ENCODE measurements around the gene SGIP1. TPM values are rescaled to one million over a fixed set of nuclear protein-coding genes. Genes with fewer than 3 reads are reported as not detected.
"Not testable (repeated sequence)": the region's sequence is repeated elsewhere in the genome, so short reads cannot be mapped to it uniquely, and the experiment has no call there.

SGIP1 gene
- total and polyA plus RNA-seq, 8 donors, result 6.8 to 16.6 (median 8.6) TPM

DNA sequence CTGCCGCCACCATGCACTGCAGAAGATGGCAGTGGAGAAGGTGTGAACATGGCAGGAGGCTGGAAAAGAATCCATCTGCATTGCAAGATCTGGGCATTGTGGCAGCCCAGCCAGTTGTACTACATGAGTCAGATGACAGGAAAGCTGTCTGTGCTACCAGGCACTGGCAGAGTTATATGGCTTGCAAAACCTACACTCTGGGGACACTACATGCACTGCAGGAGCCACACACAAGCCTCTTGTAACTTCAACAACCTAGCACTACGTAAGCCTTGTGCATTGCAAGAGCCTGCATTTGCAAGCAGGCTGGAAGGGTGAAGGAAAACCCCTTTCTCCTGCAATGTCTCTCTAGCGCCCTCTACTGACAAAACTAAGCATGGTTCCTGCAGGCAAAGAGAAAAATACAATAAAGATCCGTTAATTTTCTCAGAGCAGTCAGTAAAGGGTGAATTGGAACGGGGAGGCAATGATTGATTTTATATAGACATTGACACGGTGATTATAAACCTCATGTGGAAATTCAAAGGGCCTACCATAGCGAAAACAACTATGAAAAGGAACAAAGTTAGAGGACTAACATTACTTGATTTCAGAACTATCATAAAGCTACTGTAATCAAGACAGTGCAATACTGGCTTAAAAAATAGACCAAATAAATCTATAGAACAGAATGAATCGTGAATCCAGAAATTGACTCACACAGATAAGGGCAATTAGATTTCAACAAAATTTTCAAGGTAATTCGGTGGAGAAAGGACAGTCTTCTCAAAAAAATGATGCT lies 192.1 kb downstream of the SGIP1 start:
- Histone ChIP-seq H3K27me3 (no peaks in the 10 kb centered on the region), H3K9me3 (no peaks in the 10 kb centered on the region), H3K36me3 (no peaks in the 10 kb centered on the region), H3K4me3 (no peak overlapping the region), H3K27ac (no peak overlapping the region), H3K4me1 (peaks cover 0 to 9% of the 10 kb centered on the region in 2 donors)
- peak; percentile 84 to 98 for TF ChIP-seq CTCF (IDR thresholded peaks at IDR 0.05)
- DNase-seq, result peak in 3 of 4 donors; percentile 36 to 75 (median 52)
- intact Hi-C loops (cut with DNase I), result no loop called here
- ATAC-seq, result peak; percentile 96

DNA sequence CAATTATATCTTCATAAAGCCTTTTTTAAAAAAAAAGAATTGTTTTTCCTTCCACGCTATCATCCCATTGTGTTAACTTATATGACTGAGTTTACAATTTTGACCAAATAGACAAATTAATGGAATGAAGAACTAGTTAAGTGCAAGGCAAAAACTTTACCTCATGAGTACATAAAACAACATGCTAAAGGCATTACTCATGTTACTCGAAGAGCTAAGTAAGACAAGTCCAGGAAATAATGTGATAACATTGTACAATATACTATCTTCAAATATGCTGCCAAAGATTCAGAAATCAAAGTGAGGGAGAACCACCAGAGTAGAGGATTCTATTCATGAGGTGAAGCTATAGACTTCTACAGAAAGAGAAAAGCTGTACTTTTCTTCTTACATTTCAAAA lies 194.1 kb downstream of the SGIP1 start:
- intact Hi-C loops (cut with DNase I), result no loop called here
- ATAC-seq (no peak), DNase-seq (no peak)
- H3K27ac ChIP-seq, result no peak overlapping the region
- H3K4me3 ChIP-seq, result no peak overlapping the region
- H3K9me3 ChIP-seq, result no peaks in the 10 kb centered on the region
- no peaks in the 10 kb centered on the region for H3K27me3 ChIP-seq
- no peaks in the 10 kb centered on the region for H3K36me3 ChIP-seq
- TF ChIP-seq CTCF (IDR thresholded peaks at IDR 0.05), result no peak
- peaks cover 0 to 27% of the 10 kb centered on the region in 2 donors for H3K4me1 ChIP-seq

GRCh38 chr1:66728716-66729115 lies 194.8 kb downstream of the SGIP1 start:
- H3K4me3 ChIP-seq; H3K27ac ChIP-seq; H3K9me3 ChIP-seq; intact Hi-C loops (cut with DNase I); DNase-seq; ATAC-seq; H3K36me3 ChIP-seq; H3K27me3 ChIP-seq: not testable (repeated sequence)
- H3K4me1 ChIP-seq, result peaks cover 0 to 34% of the 10 kb centered on the region in 2 donors

GRCh38 chr1:66729119-66729518 lies 195.2 kb downstream of the SGIP1 start:
- ATAC-seq (no peak), DNase-seq (no peak)
- intact Hi-C loops (cut with DNase I), result no loop called here
- Histone ChIP-seq H3K27me3 (no peaks in the 10 kb centered on the region), H3K4me1 (peaks cover 0 to 36% of the 10 kb centered on the region in 2 donors), H3K4me3 (no peak overlapping the region), H3K36me3 (no peaks in the 10 kb centered on the region), H3K27ac (peak overlapping the region in 1 of 2 donors; percentile 25), H3K9me3 (no peaks in the 10 kb centered on the region)
- no peak for TF ChIP-seq CTCF (IDR thresholded peaks at IDR 0.05)

- H3K36me3 ChIP-seq, result no peaks in the 10 kb centered on the region
- no peaks in the 10 kb centered on the region for H3K27me3 ChIP-seq
- peak overlapping the region in 1 of 2 donors; percentile 25 for H3K27ac ChIP-seq
- H3K4me1 ChIP-seq, result peaks cover 0 to 36% of the 10 kb centered on the region in 2 donors
- no peaks in the 10 kb centered on the region for H3K9me3 ChIP-seq
- intact Hi-C loops (cut with DNase I), result no loop called here
- DNase-seq (no peak), ATAC-seq (no peak)
- no peak overlapping the region for H3K4me3 ChIP-seq
- TF ChIP-seq CTCF (IDR thresholded peaks at IDR 0.05), result no peak
Measured at GRCh38 chr1:66729523-66729922, 195.6 kb downstream of the SGIP1 start.
